WTC11 (cell line): ENCODE data around the gene LAMA2. TPM values are rescaled to one million over a fixed set of nuclear protein-coding genes. Genes with fewer than 3 reads are reported as not detected.

ENCODE experiments used
- ATAC-seq: fragments of 200-7000 bp; cut with Tn5 transposase; 2 replicates; pipeline ENCODE4 v1.10.0; 2021; ENCODE audit warnings: mild to moderate bottlenecking, moderate library complexity
- CTCF ChIA-PET: fragments of 300-600 bp; sonication (Branson Sonifier 250); formaldehyde crosslinking; loops from one replicate; lab custom pipeline; 2021; ENCODE audit warnings: antibody characterized with exemption; lab: Charles Lee
- POLR2A ChIA-PET: fragments of 350-600 bp; sonication (Branson Sonifier 250); formaldehyde crosslinking; loops from one replicate; lab custom pipeline; 2021; ENCODE audit warnings: antibody characterized with exemption; lab: Charles Lee
- DNase-seq: peaks from one replicate; pipeline ENCODE4 v3.0.0; 2021; ENCODE audit warnings: low spot score
- H3K27ac Mint-ChIP-seq: 2 replicates; pipeline ENCODE4 v1.8.0; 2021; ENCODE audit warnings: mixed read lengths
- H3K27me3 Mint-ChIP-seq: 2 replicates; pipeline ENCODE4 v1.8.0; 2021; ENCODE audit warnings: low read depth, mild to moderate bottlenecking, moderate library complexity, mixed read lengths
- H3K36me3 Mint-ChIP-seq: 2 replicates; pipeline ENCODE4 v1.8.0; 2021; ENCODE audit warnings: mixed read lengths
- H3K4me1 Mint-ChIP-seq: 2 replicates; pipeline ENCODE4 v1.8.0; 2022; ENCODE audit warnings: mixed read lengths
- H3K4me3 Mint-ChIP-seq: 2 replicates; pipeline ENCODE4 v1.8.0; 2021; ENCODE audit warnings: mild to moderate bottlenecking, moderate library complexity, mixed read lengths
- H3K9me3 Mint-ChIP-seq: 2 replicates; pipeline ENCODE4 v1.8.0; 2021; ENCODE audit warnings: mixed read lengths
- ATF2 ChIP-seq: sonication (generic); formaldehyde crosslinking; IDR thresholded peaks from 2 replicates; pipeline ENCODE4 v1.8.1; 2022; ENCODE audit warnings: low read depth, missing genetic modification reagents, borderline replicate concordance
- CREM ChIP-seq: sonication (generic); formaldehyde crosslinking; IDR thresholded peaks from 2 replicates; pipeline ENCODE4 v1.8.1; 2022; ENCODE audit warnings: mild to moderate bottlenecking, missing genetic modification reagents, moderate library complexity
- CTCF ChIP-seq: fragments of 200-600 bp; IDR thresholded peaks from 2 replicates; pipeline ENCODE4 v1.8.0; 2022; ENCODE audit warnings: antibody characterized with exemption
- E2F1 ChIP-seq: sonication (generic); formaldehyde crosslinking; IDR thresholded peaks from 2 replicates; pipeline ENCODE4 v1.8.0; 2022; ENCODE audit warnings: mild to moderate bottlenecking, missing genetic modification reagents
- ELF4 ChIP-seq: sonication (generic); formaldehyde crosslinking; IDR thresholded peaks from 2 replicates; pipeline ENCODE4 v1.8.1; 2022; ENCODE audit warnings: low read depth, mild to moderate bottlenecking, moderate library complexity, missing genetic modification reagents
- ESRRA ChIP-seq: sonication (generic); formaldehyde crosslinking; IDR thresholded peaks from 2 replicates; pipeline ENCODE4 v1.8.1; 2022; ENCODE audit warnings: mild to moderate bottlenecking, missing genetic modification reagents, borderline replicate concordance
- HMGA2 ChIP-seq: fragments of 250-450 bp; sonication (Bioruptor Pico); IDR thresholded peaks from 2 replicates; pipeline ENCODE4 v1.4.0; 2021; ENCODE audit warnings: mild to moderate bottlenecking, moderate library complexity
- HMGXB4 ChIP-seq: sonication (generic); formaldehyde crosslinking; IDR thresholded peaks from 2 replicates; pipeline ENCODE4 v1.8.1; 2023; ENCODE audit warnings: mild to moderate bottlenecking, moderate library complexity, missing genetic modification reagents
- NFYB ChIP-seq: sonication (generic); formaldehyde crosslinking; conservative IDR thresholded peaks from 2 replicates; pipeline ENCODE4 v1.8.0; 2022; ENCODE audit warnings: low read depth, missing genetic modification reagents
- NR2C2 ChIP-seq: sonication (generic); formaldehyde crosslinking; IDR thresholded peaks from 2 replicates; pipeline ENCODE4 v1.8.0; 2022; ENCODE audit warnings: mild to moderate bottlenecking, missing genetic modification reagents
- OVOL2 ChIP-seq: fragments of 250-450 bp; sonication (Bioruptor Pico); IDR thresholded peaks from 2 replicates; pipeline ENCODE4 v1.9.0; 2021; ENCODE audit warnings: mild to moderate bottlenecking, borderline replicate concordance
- PRDM15 ChIP-seq: sonication (generic); formaldehyde crosslinking; IDR thresholded peaks from 2 replicates; pipeline ENCODE4 v1.8.0; 2022; ENCODE audit warnings: missing genetic modification reagents
- SOX15 ChIP-seq: fragments of 250-450 bp; sonication (Bioruptor Pico); IDR thresholded peaks from 2 replicates; pipeline ENCODE4 v1.9.0; 2021; ENCODE audit warnings: mild to moderate bottlenecking
- STAT6 ChIP-seq: sonication (generic); formaldehyde crosslinking; conservative IDR thresholded peaks from 2 replicates; pipeline ENCODE4 v1.8.1; 2023; ENCODE audit warnings: mild to moderate bottlenecking, low read depth, missing genetic modification reagents, moderate library complexity
- ZBTB43 ChIP-seq: sonication (generic); formaldehyde crosslinking; IDR thresholded peaks from 2 replicates; pipeline ENCODE4 v1.8.1; 2023; ENCODE audit warnings: mild to moderate bottlenecking, missing genetic modification reagents
- ZNF232 ChIP-seq: sonication (generic); formaldehyde crosslinking; IDR thresholded peaks from 2 replicates; pipeline ENCODE4 v1.8.0; 2022; ENCODE audit warnings: mild to moderate bottlenecking, missing genetic modification reagents
- ZNF532 ChIP-seq: fragments of 250-450 bp; sonication (Bioruptor Pico); IDR thresholded peaks from 2 replicates; pipeline ENCODE4 v1.9.0; 2021; ENCODE audit warnings: mild to moderate bottlenecking, borderline replicate concordance
- total RNA-seq: library from RNA; stranded (reverse); gene quantifications from 3 replicates; pipeline ENCODE4 v1.2.3, GENCODE V29; 2021

Gene LAMA2
- total RNA-seq, 1 experiment from 2014 or later, result 6.6 TPM

- CTCF ChIA-PET, result interaction anchor here (2.2 kb wide), 1 partner anchor 12 kb away, joined by 6 read pairs; no protein-coding TSS in a partner anchor
- Mint-ChIP-seq H3K36me3 (no peaks in the 10 kb centered on the region), H3K9me3 (peaks cover 11% of the 10 kb centered on the region), H3K27ac (no peak overlapping the region), H3K27me3 (no peaks in the 10 kb centered on the region), H3K4me1 (0 out of 2 replicates have a peak, but pooled peaks cover 3% of the 10 kb centered on the region), H3K4me3 (no peak overlapping the region)
- POLR2A ChIA-PET, result no interaction called here
- TF ChIP-seq E2F1 (CRISPR knock-in tag) (no peak), ESRRA (CRISPR knock-in tag) (no peak), ELF4 (no peak), CREM (CRISPR knock-in tag) (no peak), CTCF (no peak), SOX15 (CRISPR knock-in tag) (no peak), PRDM15 (CRISPR knock-in tag) (no peak), ATF2 (CRISPR knock-in tag) (no peak), NR2C2 (CRISPR knock-in tag) (no peak), ZBTB43 (CRISPR knock-in tag) (no peak)
- no peak for ATAC-seq
- DNase-seq, result no peak
Measured at GRCh38 chr6:129382916-129383315, 500.0 kb downstream of the LAMA2 start.

- Mint-ChIP-seq H3K4me1 (0 out of 2 replicates have a peak, but pooled peaks cover 3% of the 10 kb centered on the region), H3K27ac (no peak overlapping the region), H3K4me3 (no peak overlapping the region), H3K36me3 (no peaks in the 10 kb centered on the region), H3K27me3 (no peaks in the 10 kb centered on the region), H3K9me3 (peaks cover 5% of the 10 kb centered on the region)
- ATAC-seq (no peak), DNase-seq (no peak)
- ChIA-PET CTCF (no interaction called here), POLR2A (no interaction called here)
- TF ChIP-seq ZNF232 (no peak), ZNF532 (CRISPR knock-in tag) (no peak), HMGA2 (no peak), HMGXB4 (CRISPR knock-in tag) (no peak), STAT6 (no peak), NFYB (CRISPR knock-in tag) (no peak), OVOL2 (CRISPR knock-in tag) (no peak)
Measured at GRCh38 chr6:129385117-129385516, 502.2 kb downstream of the LAMA2 start.
